GM21529 (cell line): ENCODE data around the gene RGMA.
A peak's percentile ranks its signal among the peaks of the same experiment; 100 is the strongest.
"Not testable (repeated sequence)": the region's sequence is repeated elsewhere in the genome, so short reads cannot be mapped to it uniquely, and the experiment has no call there.

Experiments
- ATAC-seq: cut with Tn5 transposase; IDR thresholded peaks from one replicate; pipeline ENCODE4 v1.9.1; 2021; ENCODE audit not compliant: unreplicated experiment

Gene RGMA

DNA sequence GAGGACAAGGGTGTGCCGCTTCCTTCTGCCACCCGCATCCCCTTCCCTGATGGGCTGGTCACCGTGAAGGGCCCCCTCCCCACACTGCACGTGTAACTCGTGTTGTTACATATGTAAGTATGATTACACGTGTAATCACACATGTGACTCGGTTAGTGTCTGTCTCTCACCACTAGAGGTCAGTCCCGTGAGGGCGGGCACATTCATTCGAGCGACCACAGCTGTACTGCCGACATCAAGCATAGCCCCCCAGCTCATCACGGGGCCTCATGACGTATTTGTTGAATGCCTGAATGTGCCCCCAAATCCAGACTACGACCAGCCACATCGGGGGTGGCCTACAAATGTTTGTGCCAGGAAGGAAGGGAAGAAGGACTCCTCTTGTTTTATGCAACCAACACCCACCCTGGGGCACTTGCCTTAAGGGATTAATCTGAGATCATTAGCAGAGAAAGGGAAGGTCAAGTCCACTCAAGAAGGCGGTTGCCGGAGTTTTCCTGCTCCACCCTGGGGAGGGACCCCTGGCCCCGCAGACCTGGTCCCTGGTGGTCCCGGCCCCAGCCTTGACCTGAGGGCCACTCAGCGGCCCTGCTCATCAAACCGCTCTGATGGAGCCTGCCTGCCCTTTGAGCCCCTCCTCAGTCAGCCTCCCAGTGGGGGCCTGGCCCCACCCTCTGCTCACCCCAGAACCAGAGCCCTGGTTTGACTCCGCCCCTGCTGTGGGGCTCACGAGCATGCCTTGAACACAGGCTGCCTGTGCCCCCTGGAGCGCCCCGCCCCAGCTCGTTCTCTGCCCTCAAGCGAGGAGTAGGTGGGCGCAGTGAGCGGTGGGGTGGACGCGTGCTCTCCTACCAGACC lies 52.8 kb downstream of the RGMA start:
- ATAC-seq: peak; percentile 86

DNA sequence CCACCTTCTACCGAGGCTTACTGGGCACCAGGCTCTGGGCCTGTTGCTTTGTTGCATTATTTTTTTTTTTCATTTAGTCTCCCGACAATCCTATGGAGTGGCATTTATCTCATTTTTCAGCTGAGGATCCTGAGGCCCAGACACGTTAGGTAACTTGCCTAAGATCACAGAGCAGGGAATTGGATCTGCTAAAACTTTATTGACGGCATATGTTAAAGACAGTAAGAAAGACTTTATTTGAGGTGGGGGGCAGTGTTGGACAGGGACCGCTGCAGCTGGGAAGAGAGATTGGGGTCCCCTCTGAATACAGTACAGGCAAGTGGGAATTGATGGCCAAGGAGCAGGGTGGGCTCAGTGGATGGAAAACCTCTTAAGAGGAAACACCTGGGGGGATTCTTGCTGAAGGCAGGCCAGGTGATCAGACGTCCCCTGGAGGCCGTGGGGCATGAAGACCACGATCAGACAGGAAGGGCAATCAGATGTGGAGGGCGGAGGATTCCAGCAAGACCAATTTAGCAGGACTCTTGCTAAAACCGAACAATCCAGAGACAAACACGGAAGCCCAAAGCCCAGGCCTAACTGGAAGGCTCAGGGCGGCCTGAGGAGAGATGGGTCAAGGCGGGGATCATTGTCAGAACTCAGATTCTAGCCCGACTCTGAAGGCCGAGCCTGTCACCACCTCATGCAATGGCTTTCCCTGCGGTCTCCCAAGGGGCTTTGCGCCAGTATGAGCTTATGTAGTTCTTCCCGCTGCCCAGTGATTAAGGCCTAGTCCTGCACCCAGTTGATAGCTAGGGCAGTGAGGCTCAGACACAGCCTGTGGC lies 53.7 kb downstream of the RGMA start:
- ATAC-seq: peak; percentile 15

- no peak for ATAC-seq
Observed at GRCh38 chr15:93034512-93034911, 54.5 kb downstream of the RGMA start.

DNA sequence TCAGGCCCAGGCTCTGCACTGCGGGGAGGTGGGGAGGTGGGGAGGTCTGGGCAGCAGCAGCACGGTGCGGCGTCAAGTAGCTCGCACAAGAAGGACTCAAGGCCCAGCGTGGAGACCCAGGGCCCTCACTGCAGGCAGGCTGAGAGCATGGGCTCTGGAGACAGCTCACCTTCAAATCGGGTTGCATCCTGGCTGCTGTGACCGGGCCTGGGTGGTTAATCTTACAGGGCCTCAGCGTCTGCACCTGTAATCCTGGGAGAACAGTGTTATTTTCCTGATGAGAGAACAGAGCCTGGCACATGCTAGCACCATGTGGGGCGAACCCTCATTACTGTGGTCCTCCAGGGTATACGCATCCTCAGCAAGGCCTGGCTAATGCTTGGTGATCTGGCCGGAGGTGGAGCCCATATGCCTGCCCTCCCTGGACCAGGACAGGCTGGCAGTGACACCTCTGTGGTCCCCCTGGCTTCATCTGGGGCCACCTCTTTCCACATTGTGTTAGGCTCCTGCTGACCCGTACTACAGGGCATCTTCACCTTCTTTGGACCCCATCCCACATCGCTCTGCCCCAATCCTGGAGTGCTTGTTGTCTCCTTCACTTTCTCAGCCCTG lies 55.5 kb downstream of the RGMA start:
- no peak for ATAC-seq

DNA sequence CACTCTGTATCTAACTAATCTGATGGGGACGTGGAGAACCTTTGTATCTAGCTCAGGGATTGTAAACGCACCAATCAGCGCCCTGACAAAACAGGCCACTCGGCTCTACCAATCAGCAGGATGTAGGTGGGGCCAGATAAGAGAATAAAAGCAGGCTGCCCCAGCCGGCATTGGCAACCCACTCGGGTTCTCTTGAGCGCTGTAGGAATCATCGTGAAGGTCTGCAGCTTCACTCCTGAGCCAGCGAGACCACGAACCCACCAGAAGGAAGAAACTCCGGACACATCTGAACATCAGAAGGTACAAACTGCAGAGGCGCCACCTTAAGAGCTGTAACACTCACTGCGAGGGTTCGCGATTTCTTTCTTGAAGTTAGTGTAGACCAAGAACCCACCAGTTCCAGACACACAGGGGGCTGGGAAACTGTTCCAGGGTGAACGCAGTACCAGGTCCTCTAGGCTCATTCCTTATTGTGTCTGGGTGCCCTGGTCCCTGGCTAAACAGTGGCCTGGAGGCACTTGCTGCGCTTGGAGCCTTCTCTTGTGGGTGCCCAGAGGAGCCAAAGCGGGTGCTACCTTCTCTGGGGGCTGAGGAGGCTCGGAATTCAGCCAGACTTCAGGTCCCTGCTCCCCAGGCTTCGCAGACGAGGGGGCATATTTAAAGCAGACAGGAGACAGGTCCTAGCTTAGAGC lies 56.4 kb downstream of the RGMA start:
- ATAC-seq: not testable (repeated sequence)

DNA sequence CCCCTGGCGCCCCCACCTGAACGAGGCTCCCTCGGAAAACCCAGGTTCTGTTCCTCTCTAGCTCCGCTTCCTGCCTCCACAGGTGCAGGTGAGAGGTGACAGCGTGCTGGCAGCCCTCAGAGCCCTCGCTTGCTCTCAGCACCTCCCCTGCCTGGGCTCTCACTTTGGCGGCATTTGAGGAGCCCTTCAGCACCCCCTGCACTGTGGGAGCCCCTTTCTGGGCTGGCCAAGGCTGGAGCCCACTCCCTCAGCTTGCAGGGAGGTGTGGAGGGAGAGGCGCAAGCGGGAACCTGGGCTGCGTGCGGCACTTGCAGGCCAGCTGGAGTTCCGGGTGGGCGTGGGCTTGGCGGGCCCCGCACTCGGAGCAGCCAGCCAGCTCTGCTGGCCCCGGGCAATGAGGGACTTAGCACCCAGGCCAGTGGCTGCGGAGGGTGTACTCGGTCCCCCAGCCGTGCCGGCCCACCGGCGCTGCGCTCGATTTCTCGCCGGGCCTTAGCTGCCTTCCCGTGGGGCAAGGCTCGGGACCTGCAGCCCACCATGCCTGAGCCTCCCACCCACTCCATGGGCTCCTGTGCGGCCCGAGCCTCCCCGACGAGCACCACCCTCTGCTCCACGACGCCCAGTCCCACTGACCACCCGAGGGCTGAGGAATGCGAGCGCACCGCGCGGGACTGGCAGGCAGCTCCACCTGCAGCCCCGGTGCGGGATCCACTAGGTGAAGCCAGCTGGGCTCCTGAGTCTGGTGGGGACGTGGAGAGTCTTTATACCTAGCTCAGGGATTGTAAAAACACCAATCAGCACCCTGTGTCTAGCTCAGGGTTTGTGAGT lies 57.2 kb downstream of the RGMA start:
- not testable (repeated sequence) for ATAC-seq

DNA sequence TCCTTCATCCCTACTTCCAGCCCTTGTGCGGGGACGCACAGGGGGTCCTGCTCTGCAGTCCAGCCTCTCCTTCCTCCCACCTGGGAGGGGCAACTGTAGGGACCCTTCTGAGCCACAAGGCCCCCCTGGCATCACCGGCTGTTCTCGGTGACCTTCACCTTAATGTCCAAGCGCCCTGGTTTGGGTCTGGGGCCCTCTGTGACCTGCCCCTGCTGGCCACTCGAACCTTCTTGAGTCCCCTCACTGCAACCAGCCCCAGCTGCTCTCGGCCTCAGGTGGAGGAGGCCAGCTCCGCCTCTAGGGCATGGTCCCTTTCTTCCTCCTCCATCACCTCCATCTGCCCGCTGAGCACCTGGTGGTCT lies 57.9 kb downstream of the RGMA start:
- no peak for ATAC-seq

DNA sequence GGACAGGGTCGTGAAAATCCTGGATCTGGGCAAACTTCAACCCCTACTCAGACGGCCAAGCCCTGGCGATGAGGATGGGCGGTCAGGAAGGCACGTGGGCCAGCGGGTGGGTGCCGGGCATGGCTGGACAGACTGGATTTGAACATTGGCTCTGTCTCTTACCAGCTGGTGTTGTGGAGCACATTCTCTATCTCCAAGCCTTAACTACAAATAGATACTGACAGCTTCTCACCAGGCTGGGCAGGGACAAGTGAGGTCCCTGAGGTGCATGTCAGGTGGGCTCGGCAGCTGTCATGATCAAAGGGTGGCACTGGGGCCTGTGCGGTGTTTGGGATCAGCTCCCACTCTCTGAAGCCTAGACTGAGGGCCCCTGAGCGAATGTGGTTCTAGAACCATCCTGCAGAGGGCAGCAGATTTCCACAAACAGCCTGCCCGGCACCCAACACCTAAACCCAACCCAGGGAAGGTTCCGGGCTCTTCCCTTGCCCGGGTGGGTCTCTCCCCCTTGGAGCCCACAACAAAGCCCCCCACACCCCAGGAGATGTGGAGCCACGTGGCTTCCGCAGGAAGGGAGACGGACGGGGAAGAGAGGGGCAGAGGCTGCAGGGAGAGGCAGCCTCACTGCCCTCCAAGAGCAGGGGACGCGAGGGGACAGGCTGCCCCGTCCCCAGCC lies 58.4 kb downstream of the RGMA start:
- peak; percentile 83 for ATAC-seq

DNA sequence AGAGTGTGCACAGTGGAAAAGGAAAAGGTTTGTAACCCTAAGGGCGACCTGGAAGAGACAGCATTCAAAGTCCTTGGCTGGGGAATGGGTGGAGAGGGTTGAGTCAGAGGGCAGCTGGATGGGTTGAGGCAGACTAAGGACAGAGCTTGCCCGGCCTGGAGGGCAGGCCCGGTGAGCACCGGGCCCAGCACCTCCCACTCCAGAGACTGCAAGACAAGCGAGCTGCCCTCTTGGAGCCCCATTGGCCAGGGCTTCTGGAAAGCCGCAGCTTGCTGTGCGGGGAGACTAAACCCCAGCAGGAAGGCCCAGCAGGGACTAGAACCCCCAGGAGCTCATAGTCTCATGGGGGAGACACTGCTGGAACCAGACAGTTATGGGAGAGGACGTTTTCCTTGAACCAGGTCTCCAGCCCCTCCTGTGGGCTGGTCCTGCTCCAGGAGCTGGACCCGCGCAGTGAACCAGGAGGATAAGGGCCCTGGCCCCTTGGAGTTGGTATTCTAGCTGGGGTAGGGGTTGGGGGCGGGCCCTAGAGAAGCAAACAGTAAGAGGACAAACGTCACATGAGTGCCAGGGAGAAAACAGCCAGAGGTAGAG lies 59.1 kb downstream of the RGMA start:
- no peak for ATAC-seq

DNA sequence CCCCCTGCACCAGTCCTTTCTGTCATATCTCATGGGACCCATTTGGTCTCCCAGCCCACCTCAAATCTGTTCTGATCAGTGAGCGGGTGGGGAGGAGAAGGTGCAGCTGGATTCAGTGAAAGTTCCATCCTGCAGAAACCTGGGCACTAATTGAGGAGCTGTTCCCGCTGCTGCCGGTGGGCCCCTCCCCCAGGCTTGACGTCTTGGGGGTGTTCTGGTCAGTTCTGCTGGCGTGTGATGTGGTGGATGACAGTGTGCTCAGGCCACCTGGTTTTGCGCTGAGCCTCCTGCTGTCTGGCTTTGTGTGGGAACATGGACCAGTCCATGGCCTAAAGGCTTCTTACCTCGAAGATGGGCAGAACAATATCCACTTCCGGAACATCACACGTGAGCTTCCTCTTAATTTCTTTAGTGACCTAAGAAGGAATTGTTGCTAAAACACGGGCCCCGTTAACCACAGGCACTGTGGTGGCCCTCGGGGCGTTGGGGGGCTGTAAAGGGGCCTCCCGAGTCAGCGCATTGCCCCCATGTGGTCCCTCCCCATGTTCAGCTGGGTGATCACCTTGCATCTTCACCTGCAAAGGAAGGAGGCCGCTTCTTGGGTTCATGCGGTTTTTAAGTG lies 59.7 kb downstream of the RGMA start:
- no peak for ATAC-seq

- no peak for ATAC-seq
Observed at GRCh38 chr15:93028632-93029213, 60.3 kb downstream of the RGMA start.

DNA sequence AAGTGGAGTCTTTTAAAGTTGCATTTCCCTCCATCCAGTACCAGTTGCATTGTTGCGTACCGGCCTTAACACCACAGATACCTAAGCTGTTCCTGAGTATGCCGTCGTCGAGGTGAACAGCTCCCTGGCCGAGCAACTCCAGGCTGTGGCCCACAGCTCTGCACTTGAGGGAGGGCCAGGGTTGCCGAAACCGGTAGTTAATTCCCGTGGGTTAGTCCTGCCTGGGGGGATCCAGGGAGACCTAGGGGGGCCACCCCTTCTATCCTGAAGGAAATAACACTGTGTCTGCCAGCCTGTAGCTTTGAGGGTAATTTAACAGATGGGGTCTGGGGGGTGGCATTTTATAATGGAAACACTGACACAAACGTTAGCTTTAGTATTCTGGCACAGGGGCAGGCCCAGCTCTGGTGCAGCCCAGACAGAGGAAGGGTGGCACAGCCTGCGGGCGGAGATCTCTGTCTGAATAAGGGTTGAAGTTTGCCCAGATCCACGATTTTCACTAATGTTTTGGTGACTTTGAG lies 60.8 kb downstream of the RGMA start:
- no peak for ATAC-seq

GRCh38 chr15:93027413-93027812 lies 61.6 kb downstream of the RGMA start:
- no peak for ATAC-seq

DNA sequence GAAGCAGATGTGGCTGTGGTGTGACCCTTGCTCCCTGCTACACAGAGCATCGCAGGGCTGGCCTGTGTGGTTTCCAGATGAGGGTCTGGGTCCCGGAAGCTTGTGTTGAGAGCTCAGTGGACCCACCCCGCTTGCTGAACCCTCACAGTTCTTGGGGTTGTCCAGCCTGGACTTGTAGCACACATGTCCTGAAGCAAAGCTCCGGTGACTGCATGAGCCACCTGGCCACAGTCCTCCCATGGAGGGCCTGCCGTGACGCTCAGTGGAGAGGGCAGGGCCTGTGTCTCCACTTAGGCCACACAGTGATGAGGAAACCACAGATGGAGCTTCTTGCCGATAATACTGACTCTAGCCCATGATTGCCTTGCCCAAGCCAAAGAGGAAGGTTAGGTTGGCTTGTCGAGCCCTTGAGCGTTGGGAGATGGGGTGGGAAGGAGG lies 62.6 kb downstream of the RGMA start:
- ATAC-seq: no peak

DNA sequence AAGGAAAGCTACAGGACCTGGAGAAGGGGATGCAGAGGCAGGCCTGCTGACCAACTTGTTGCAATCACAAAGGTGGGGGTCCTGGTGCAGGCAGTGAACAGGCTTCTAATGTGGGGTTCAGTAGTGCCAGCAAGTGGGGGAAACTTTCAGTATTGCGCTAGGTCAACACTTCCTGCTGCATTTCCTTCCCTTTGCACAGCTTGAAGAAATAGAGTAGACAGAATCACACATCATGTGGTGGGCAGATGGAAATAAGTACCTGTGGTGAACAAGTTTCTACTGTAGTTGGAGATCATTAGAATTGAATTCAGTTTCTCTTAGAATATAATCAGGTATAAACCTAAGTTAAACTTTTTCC lies 63.4 kb downstream of the RGMA start:
- ATAC-seq: no peak

DNA sequence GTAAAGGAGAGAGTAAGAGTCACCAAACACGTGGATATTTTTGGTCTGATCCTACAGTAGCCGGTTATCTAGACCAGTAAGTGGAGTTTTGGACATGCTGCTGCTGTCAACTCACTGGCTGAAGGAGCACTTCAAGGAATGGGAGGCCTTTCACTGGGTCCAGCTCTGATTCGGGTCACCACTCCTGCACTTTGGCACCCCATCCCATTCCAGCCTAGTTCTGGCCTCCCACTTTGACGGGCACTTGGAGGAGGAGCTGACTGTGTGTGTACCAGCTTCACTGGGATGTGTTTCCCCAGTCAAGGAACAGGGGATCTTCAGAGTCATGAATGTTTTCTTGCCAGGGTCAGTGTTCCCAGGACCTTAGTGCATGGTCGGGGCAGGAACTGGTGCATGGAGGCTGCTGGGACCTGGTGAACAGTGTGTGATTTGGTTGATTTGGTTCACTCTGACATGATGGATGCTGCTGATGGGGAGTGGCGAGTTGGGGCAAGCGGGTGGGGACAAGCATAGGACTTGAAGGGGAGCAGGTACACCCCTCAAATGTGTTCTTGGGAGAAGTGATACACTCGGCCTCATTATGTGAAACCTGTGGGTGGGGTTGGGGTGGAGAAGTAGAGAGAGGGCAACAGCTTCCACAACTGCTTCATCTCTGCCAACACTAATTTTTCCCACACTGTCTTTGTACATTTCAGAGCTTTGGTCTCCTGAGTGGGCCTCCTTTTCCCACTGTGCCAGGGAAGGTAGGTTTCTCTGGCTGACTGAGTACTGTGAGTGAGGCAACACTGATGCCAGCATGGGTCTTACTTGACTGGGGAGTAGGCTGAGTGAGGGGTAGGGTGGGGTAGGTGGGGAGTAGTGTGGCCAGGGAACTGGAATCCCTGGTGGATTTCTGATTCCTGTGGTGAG lies 64.0 kb downstream of the RGMA start:
- ATAC-seq: no peak

DNA sequence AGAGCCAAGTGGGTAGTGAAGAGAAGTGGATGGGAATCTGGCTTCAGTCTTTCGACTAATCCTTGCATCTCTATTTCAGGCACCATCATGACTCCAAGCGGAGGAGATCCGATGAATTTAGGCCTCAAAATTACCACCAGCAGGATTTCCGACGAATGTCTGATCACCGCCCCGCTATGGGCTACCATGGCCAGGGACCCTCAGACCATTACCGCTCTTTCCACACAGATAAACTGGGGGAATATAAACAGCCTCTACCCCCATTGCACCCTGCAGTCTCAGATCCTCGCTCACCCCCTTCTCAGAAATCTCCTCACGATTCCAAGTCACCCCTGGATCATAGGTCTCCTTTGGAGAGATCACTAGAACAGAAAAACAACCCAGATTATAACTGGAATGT lies 64.7 kb downstream of the RGMA start:
- no peak for ATAC-seq
